Measurements from ENCODE around the gene ERV3-1. TPM values are rescaled to one million over a fixed set of nuclear protein-coding genes. Genes with fewer than 3 reads are reported as not detected.
"Not testable (repeated sequence)": the region's sequence is repeated elsewhere in the genome, so short reads cannot be mapped to it uniquely, and the experiment has no call there.

ERV3-1 gene
- total RNA-seq, 1 donor from 2014 or later = 6.7 TPM

GRCh38 chr7:64948774-64949173, 57.7 kb downstream of the ERV3-1 start:
- H3K9me3 Mint-ChIP-seq; H3K4me1 Mint-ChIP-seq (ENCODE audit: low read depth); H3K36me3 Mint-ChIP-seq (ENCODE audit: low read depth); H3K4me3 Mint-ChIP-seq; intact Hi-C loops (cut with micrococcal nuclease); DNase-seq (ENCODE audit: low spot score); H3K27ac Mint-ChIP-seq: not testable (repeated sequence)
- H3K27me3 Mint-ChIP-seq (ENCODE audit: insufficient read depth) = peaks cover 33% of the 10 kb centered on the region

- no peak overlapping the region for H3K4me3 Mint-ChIP-seq
- H3K9me3 Mint-ChIP-seq = no peaks in the 10 kb centered on the region
- H3K27ac Mint-ChIP-seq = no peak overlapping the region
- H3K27me3 Mint-ChIP-seq (ENCODE audit: insufficient read depth) = peaks cover 33% of the 10 kb centered on the region
- intact Hi-C loops (cut with micrococcal nuclease) = no loop called here
- no peaks in the 10 kb centered on the region for H3K36me3 Mint-ChIP-seq (ENCODE audit: low read depth)
- DNase-seq (ENCODE audit: low spot score) = no peak
- H3K4me1 Mint-ChIP-seq (ENCODE audit: low read depth) = no peaks in the 10 kb centered on the region
Measured at GRCh38 chr7:64947252-64948000, 59.1 kb downstream of the ERV3-1 start.

GRCh38 chr7:64946772-64947171, 59.7 kb downstream of the ERV3-1 start:
- no peak overlapping the region for H3K27ac Mint-ChIP-seq
- DNase-seq (ENCODE audit: low spot score) = no peak
- peaks cover 33% of the 10 kb centered on the region for H3K27me3 Mint-ChIP-seq (ENCODE audit: insufficient read depth)
- H3K4me3 Mint-ChIP-seq = no peak overlapping the region
- no peaks in the 10 kb centered on the region for H3K9me3 Mint-ChIP-seq
- H3K4me1 Mint-ChIP-seq (ENCODE audit: low read depth) = no peaks in the 10 kb centered on the region
- intact Hi-C loops (cut with micrococcal nuclease) = no loop called here
- no peaks in the 10 kb centered on the region for H3K36me3 Mint-ChIP-seq (ENCODE audit: low read depth)

- Mint-ChIP-seq H3K4me3 (no peak overlapping the region), H3K4me1 (ENCODE audit: low read depth) (no peaks in the 10 kb centered on the region), H3K36me3 (ENCODE audit: low read depth) (no peaks in the 10 kb centered on the region), H3K27ac (no peak overlapping the region), H3K9me3 (no peaks in the 10 kb centered on the region), H3K27me3 (ENCODE audit: insufficient read depth) (peaks cover 28% of the 10 kb centered on the region)
- intact Hi-C loops (cut with micrococcal nuclease) = no loop called here
- DNase-seq (ENCODE audit: low spot score) = no peak
Measured at GRCh38 chr7:64945503-64946175, 60.8 kb downstream of the ERV3-1 start.

- DNase-seq (ENCODE audit: low spot score); H3K36me3 Mint-ChIP-seq (ENCODE audit: low read depth); H3K4me3 Mint-ChIP-seq; H3K9me3 Mint-ChIP-seq; H3K27ac Mint-ChIP-seq; H3K4me1 Mint-ChIP-seq (ENCODE audit: low read depth); intact Hi-C loops (cut with micrococcal nuclease): not testable (repeated sequence)
- peaks cover 26% of the 10 kb centered on the region for H3K27me3 Mint-ChIP-seq (ENCODE audit: insufficient read depth)
Measured at GRCh38 chr7:64944667-64945502, 61.6 kb downstream of the ERV3-1 start.

Other genes with a start within 250 kb of the ERV3-1 start
- gene ZNF138, start 212.3 kb downstream of the ERV3-1 start, total RNA-seq = 7.7 and 7.9 TPM in 2 replicates
- 8.5 and 9.3 TPM in 2 replicates for gene ZNF273, start 103.4 kb downstream of the ERV3-1 start, total RNA-seq
- 3.1 TPM in 2 replicates for gene ZNF117, start 15.7 kb downstream of the ERV3-1 start, total RNA-seq

Measured in activated T-helper 1 cell treated with anti-CD3 and anti-CD28 coated beads, Interleukin-12 subunit alpha, Interleukin-12 subunit beta, Interleukin-2, Interleukin-4 antibody, amounts not matched to agents 30 ng/mL and 10 ng/mL and 1 ng/mL, durations not matched to agents 14 hours and 24 hours and 36 hours (primary cell).